Heart right ventricle (tissue), 16 donors: ENCODE data around the gene CNTN4. TPM values are rescaled to one million over a fixed set of nuclear protein-coding genes. Genes with fewer than 3 reads are reported as not detected.

ENCODE experiments used
- ATAC-seq, 8 donors: fragments of 200-7000 bp; cut with Tn5 transposase; one replicate each; pipeline ENCODE4 v1.9.1; 2020; ENCODE audit warnings: mild to moderate bottlenecking in 8 of 8, moderate library complexity in 8 of 8, moderate number of reproducible peaks in 1 of 8
- DNase-seq, 2 donors: peaks; one replicate each; pipeline ENCODE4 v3.0.0-alpha.2; 2020
- H3K27ac ChIP-seq, 10 donors: fragments of 200-600 bp; sonication (generic) in 2 of 10; one replicate each; pipeline versions ENCODE4 v1.5.0 to v1.8.0; 2020 to 2022; ENCODE audit warnings: mild to moderate bottlenecking in 3 of 10
- H3K27me3 ChIP-seq, 7 donors: fragments of 200-600 bp; one replicate each; pipeline ENCODE4 v1.8.0; 2021 to 2022; ENCODE audit warnings: mild to moderate bottlenecking in 2 of 7
- H3K36me3 ChIP-seq, 9 donors: fragments of 200-600 bp; sonication (generic) in 1 of 9; one replicate each; pipeline versions ENCODE4 v1.5.0 to v1.8.0; 2020 to 2022; ENCODE audit warnings: mild to moderate bottlenecking in 2 of 9
- H3K4me1 ChIP-seq, 9 donors: fragments of 200-600 bp; sonication (generic) in 1 of 9; one replicate each; pipeline versions ENCODE4 v1.5.0 to v1.8.0; 2020 to 2022; ENCODE audit warnings: mild to moderate bottlenecking in 4 of 9
- H3K4me3 ChIP-seq, 10 donors: fragments of 200-600 bp; sonication (generic) in 2 of 10; one replicate each; pipeline versions ENCODE4 v1.5.0 to v1.8.0; 2020 to 2022; ENCODE audit warnings: mild to moderate bottlenecking in 7 of 10, moderate library complexity in 2 of 10
- H3K9me3 ChIP-seq, 11 donors: fragments of 200-600 bp in 10 of 11; sonication (generic) in 2 of 11; one replicate each; pipeline versions ENCODE4 v1.5.0 to v1.8.0; 2013 to 2022; ENCODE audit warnings: mild to moderate bottlenecking in 2 of 11, control low read depth in 1 of 11, moderate library complexity in 1 of 11
- CTCF ChIP-seq, 9 donors: fragments of 200-600 bp; sonication (generic) in 2 of 9; IDR thresholded peaks; one replicate each; pipeline versions ENCODE4 v1.5.0 to v1.8.0; 2021 to 2022; ENCODE audit warnings: antibody characterized with exemption in 9 of 9, mild to moderate bottlenecking in 5 of 9, moderate library complexity in 1 of 9
- WGBS, 2 donors: extraction: QIAGEN DNeasy Blood & Tissue Kit; methylation state at CpG; one replicate each; pipeline ENCODE4 v1.1.7; 2013; ENCODE audit warnings: inconsistent platforms in 1 of 2; 5-methylcytosine and 5-hydroxymethylcytosine counted together
- intact Hi-C, 10 donors: fragments of 100-400 bp; cut with DNase I; formaldehyde crosslinking; loops; one replicate each; pipeline versions ENCODE4 v1.11.1 to v1.14.2; 2022
- polyA plus RNA-seq, 2 donors: library from polyadenylated mRNA; stranded (reverse); fragments of 200-250 nt; gene quantifications; one replicate each; pipeline ENCODE4 v1.2.3, GENCODE V29; 2013
- total RNA-seq, 10 donors: library from RNA; stranded (reverse); fragmentation: NEBNext Ultra II Directional in 3 of 10; extraction: Animal tissue kit (Norgen Biotek cat#: 25700) in 3 of 10; gene quantifications; one replicate each; pipeline versions ENCODE4 v1.2.1 to v1.2.4, GENCODE V29; 2021 to 2023
- donor health status: Arrhythmogenic right ventricular cardiomyopathy.
- donor health status: ischemic (EF 13 %, LVEDD 7.1; RV severe dilation, severe dysfunction).
- donor health status: healthy with polysubstance abuse.
- donor health status: DM: no; HTN: yes; CAD: no.
- donor health status: DM: no; HTN: no; CAD: no.
- donor health status: ischemic (EF 25% LVEDD 6.9; RV normal size, moderate dysfunction).
- donor health status: ischemic (EF 25% LVEDD 5.7; RV mildly dilated, moderate dysfunction).
- donor health status: healthy.
- donor health status: DM: yes; HTN: yes; CAD: no.
- donor health status: Ischemic cardiomyopathy.
- donor health status: ischemic (EF 35%, LVEDD 5.7; RV mildly dilated, moderate dysfunction).
- donor health status: nonischemic (EF 11% LVEDD 7.7; RV severe dilation, severe dysfunction).
- donor health status: DM: yes; HTN: yes; CAD: no.
- donor health status: PGD.
- donor health status: ischemic (EF 29% LVEDD 5.4; RV normal size, mild dysfunction).
- donor health status: nonischemic (EF 23%, LVEDD 6.1; RV moderate dilation, normal function).

Gene CNTN4
- total and polyA plus RNA-seq, 12 donors = 0.48 to 4.7 (median 2.5) TPM

- H3K27me3 ChIP-seq = peaks cover 0 to 12% (median 0%) of the 10 kb centered on the region in 7 donors
- DNase-seq = no peak
- intact Hi-C loops = no loop called here
- peaks cover 0 to 10% (median 0%) of the 10 kb centered on the region in 9 donors for H3K4me1 ChIP-seq
- ATAC-seq = no peak
- H3K36me3 ChIP-seq = no peaks in the 10 kb centered on the region
- 63 to 75% methylated on average over 4 of the region's 4 CpGs for WGBS, 2 donors
- TF ChIP-seq CTCF (IDR thresholded peaks at IDR 0.05) = no peak
- no peak overlapping the region for H3K4me3 ChIP-seq
- no peak overlapping the region for H3K27ac ChIP-seq
- no peaks in the 10 kb centered on the region for H3K9me3 ChIP-seq
These were observed 1007.1 kb downstream of the CNTN4 start for GRCh38 chr3:3105815-3106214.

GRCh38 chr3:3107181-3107580 lies 1008.5 kb downstream of the CNTN4 start:
- intact Hi-C loops = no loop called here
- ATAC-seq (no peak), DNase-seq (no peak)
- Histone ChIP-seq H3K4me1 (peaks cover 0 to 10% (median 0%) of the 10 kb centered on the region in 9 donors), H3K27me3 (peaks cover 0 to 12% (median 0%) of the 10 kb centered on the region in 7 donors), H3K27ac (no peak overlapping the region), H3K9me3 (no peaks in the 10 kb centered on the region), H3K36me3 (no peaks in the 10 kb centered on the region), H3K4me3 (peak overlapping the region in 1 of 10 donors; percentile 7)
- 96 to 97% methylated on average over 3 of the region's 3 CpGs for WGBS, 2 donors
- TF ChIP-seq CTCF (IDR thresholded peaks at IDR 0.05) = no peak
